Loucy (cell line): ENCODE measurements around the gene SMOC1.

Experiments used
- H2AFZ ChIP-seq: fragments of 200-600 bp; sonication (generic); 2 replicates; pipeline ENCODE4 v1.6.0; 2016; ENCODE audit warnings: antibody characterized with exemption, mild to moderate bottlenecking, low read length, moderate library complexity
- H3F3A ChIP-seq: fragments of 200-600 bp; 2 replicates; pipeline ENCODE4 v1.6.0; 2016; ENCODE audit warnings: antibody characterized with exemption, low read depth, mild to moderate bottlenecking
- H3K27me3 ChIP-seq: fragments of 200-600 bp; sonication (generic); 2 replicates; pipeline ENCODE4 v1.6.1; 2014; ENCODE audit warnings: low read length, mild to moderate bottlenecking; ENCODE audit not compliant: insufficient read depth, poor library complexity, severe bottlenecking
- H3K36me3 ChIP-seq: fragments of 200-600 bp; sonication (generic); 2 replicates; pipeline ENCODE4 v1.6.1; 2016; ENCODE audit warnings: low read length; ENCODE audit not compliant: insufficient read depth
- H3K4me1 ChIP-seq: fragments of 200-600 bp; sonication (generic); 2 replicates; pipeline ENCODE4 v1.5.1; 2014; ENCODE audit warnings: low read length, mild to moderate bottlenecking; ENCODE audit not compliant: insufficient read depth, poor library complexity, severe bottlenecking
- H3K4me2 ChIP-seq: fragments of 200-600 bp; sonication (generic); 2 replicates; pipeline ENCODE4 v1.6.0; 2014; ENCODE audit warnings: antibody characterized with exemption, low read length, low read depth, mild to moderate bottlenecking; ENCODE audit not compliant: poor library complexity, severe bottlenecking
- H3K4me3 ChIP-seq: fragments of 200-600 bp; sonication (generic); 2 replicates; pipeline ENCODE4 v1.5.1; 2014; ENCODE audit warnings: low read length, mild to moderate bottlenecking, mixed read lengths; ENCODE audit not compliant: poor library complexity, severe bottlenecking
- H3K79me2 ChIP-seq: fragments of 200-600 bp; sonication (generic); 2 replicates; pipeline ENCODE4 v1.6.1; 2014; ENCODE audit warnings: low read length; ENCODE audit not compliant: insufficient read depth
- H3K9ac ChIP-seq: fragments of 200-600 bp; sonication (generic); 2 replicates; pipeline ENCODE4 v1.6.0; 2014; ENCODE audit warnings: mild to moderate bottlenecking, low read depth, low read length, moderate library complexity; ENCODE audit not compliant: poor library complexity, severe bottlenecking
- H3K9me2 ChIP-seq: fragments of 200-600 bp; sonication (generic); replicated peaks from 2 replicates; pipeline ENCODE4 v1.6.1; 2016; ENCODE audit warnings: low read depth, low read length, mixed read lengths
- H3K9me3 ChIP-seq: fragments of 200-600 bp; sonication (generic); 2 replicates; pipeline ENCODE4 v1.6.1; 2014; ENCODE audit warnings: mild to moderate bottlenecking, antibody characterized with exemption, low read length, low read depth; ENCODE audit not compliant: insufficient read depth
- H4K20me1 ChIP-seq: fragments of 200-600 bp; sonication (generic); 2 replicates; pipeline ENCODE4 v1.6.0; 2014; ENCODE audit warnings: antibody characterized with exemption, low read length, mild to moderate bottlenecking; ENCODE audit not compliant: insufficient read depth, poor library complexity, severe bottlenecking
- CTCF ChIP-seq: fragments of 200-600 bp; sonication (generic); conservative IDR thresholded peaks from 2 replicates; pipeline ENCODE4 v1.5.1; 2014; ENCODE audit warnings: mild to moderate bottlenecking, antibody characterized with exemption, low read length
- EZH2phosphoT487 ChIP-seq: fragments of 200-600 bp; IDR thresholded peaks from 2 replicates; pipeline ENCODE4 v1.6.1; 2018; ENCODE audit warnings: antibody characterized with exemption, mild to moderate bottlenecking, moderate library complexity, borderline replicate concordance

Gene SMOC1

GRCh38 chr14:69941768-69942742 is 62.8 kb downstream of the SMOC1 start:
- Histone ChIP-seq H3F3A (no peaks in the 10 kb centered on the region), H3K9me3 (no peaks in the 10 kb centered on the region), H3K27me3 (no peaks in the 10 kb centered on the region), H3K36me3 (no peaks in the 10 kb centered on the region), H2AFZ (no peak overlapping the region), H3K4me3 (no peak overlapping the region), H3K9me2 (no peaks in the 10 kb centered on the region), H3K4me1 (no peaks in the 10 kb centered on the region), H3K9ac (no peak overlapping the region), H3K79me2 (no peaks in the 10 kb centered on the region), H3K4me2 (no peak overlapping the region), H4K20me1 (no peaks in the 10 kb centered on the region)
- no peak for TF ChIP-seq CTCF
- no peak for TF ChIP-seq EZH2phosphoT487

GRCh38 chr14:69943084-69943780 is 64.0 kb downstream of the SMOC1 start:
- Histone ChIP-seq H3K9me3 (no peaks in the 10 kb centered on the region), H3K79me2 (no peaks in the 10 kb centered on the region), H3K9me2 (no peaks in the 10 kb centered on the region), H3K36me3 (no peaks in the 10 kb centered on the region), H3K4me2 (no peak overlapping the region), H3K9ac (no peak overlapping the region), H4K20me1 (no peaks in the 10 kb centered on the region), H3F3A (no peaks in the 10 kb centered on the region), H3K4me1 (no peaks in the 10 kb centered on the region), H3K4me3 (no peak overlapping the region), H3K27me3 (no peaks in the 10 kb centered on the region), H2AFZ (no peak overlapping the region)
- no peak for TF ChIP-seq EZH2phosphoT487

- Histone ChIP-seq H3F3A (no peaks in the 10 kb centered on the region), H3K79me2 (no peaks in the 10 kb centered on the region), H3K9ac (no peak overlapping the region), H3K4me1 (no peaks in the 10 kb centered on the region), H4K20me1 (no peaks in the 10 kb centered on the region), H2AFZ (no peak overlapping the region), H3K36me3 (no peaks in the 10 kb centered on the region), H3K9me2 (no peaks in the 10 kb centered on the region), H3K9me3 (no peaks in the 10 kb centered on the region), H3K4me3 (no peak overlapping the region), H3K27me3 (no peaks in the 10 kb centered on the region), H3K4me2 (no peak overlapping the region)
- no peak for TF ChIP-seq EZH2phosphoT487
- TF ChIP-seq CTCF, result no peak
Observed at GRCh38 chr14:69945347-69945746, 66.1 kb downstream of the SMOC1 start.
